IPS DF 6.9 (cell line): ENCODE data around the gene SMIM10L1.
A peak's percentile ranks its signal among the peaks of the same experiment; 100 is the strongest.

Experiments
- DNase-seq: peaks from one replicate; pipeline ENCODE4 v3.0.0-alpha.2; 2013; ENCODE audit warnings: low read depth, low spot score
- H3K27ac ChIP-seq: one replicate; pipeline ENCODE4 v1.5.1; 2013; ENCODE audit warnings: low read length, control low read depth
- H3K27me3 ChIP-seq: 2 replicates; pipeline ENCODE4 v1.6.1; 2013; ENCODE audit warnings: mild to moderate bottlenecking, low read length; ENCODE audit not compliant: control insufficient read depth, insufficient read depth
- H3K36me3 ChIP-seq: 2 replicates; pipeline ENCODE4 v1.6.1; 2013; ENCODE audit warnings: low read length; ENCODE audit not compliant: control insufficient read depth, insufficient read depth
- H3K4me1 ChIP-seq: 2 replicates; pipeline ENCODE4 v1.6.1; 2013; ENCODE audit warnings: low read length; ENCODE audit not compliant: control insufficient read depth, insufficient read depth
- H3K4me3 ChIP-seq: 2 replicates; pipeline ENCODE4 v1.5.1; 2013; ENCODE audit warnings: mild to moderate bottlenecking, low read length
- H3K9me3 ChIP-seq: 2 replicates; pipeline ENCODE4 v1.6.1; 2013; ENCODE audit warnings: low read length, inconsistent platforms; ENCODE audit not compliant: control insufficient read depth, insufficient read depth
- WGBS: extraction: QIAGEN DNeasy Blood & Tissue Kit; methylation state at CpG from one replicate; pipeline ENCODE4 v1.1.7; 2013; ENCODE audit warnings: mixed read lengths, missing lambda C conversion rate; ENCODE audit not compliant: insufficient read length, insufficient coverage; 5-methylcytosine and 5-hydroxymethylcytosine counted together

Gene SMIM10L1

DNA sequence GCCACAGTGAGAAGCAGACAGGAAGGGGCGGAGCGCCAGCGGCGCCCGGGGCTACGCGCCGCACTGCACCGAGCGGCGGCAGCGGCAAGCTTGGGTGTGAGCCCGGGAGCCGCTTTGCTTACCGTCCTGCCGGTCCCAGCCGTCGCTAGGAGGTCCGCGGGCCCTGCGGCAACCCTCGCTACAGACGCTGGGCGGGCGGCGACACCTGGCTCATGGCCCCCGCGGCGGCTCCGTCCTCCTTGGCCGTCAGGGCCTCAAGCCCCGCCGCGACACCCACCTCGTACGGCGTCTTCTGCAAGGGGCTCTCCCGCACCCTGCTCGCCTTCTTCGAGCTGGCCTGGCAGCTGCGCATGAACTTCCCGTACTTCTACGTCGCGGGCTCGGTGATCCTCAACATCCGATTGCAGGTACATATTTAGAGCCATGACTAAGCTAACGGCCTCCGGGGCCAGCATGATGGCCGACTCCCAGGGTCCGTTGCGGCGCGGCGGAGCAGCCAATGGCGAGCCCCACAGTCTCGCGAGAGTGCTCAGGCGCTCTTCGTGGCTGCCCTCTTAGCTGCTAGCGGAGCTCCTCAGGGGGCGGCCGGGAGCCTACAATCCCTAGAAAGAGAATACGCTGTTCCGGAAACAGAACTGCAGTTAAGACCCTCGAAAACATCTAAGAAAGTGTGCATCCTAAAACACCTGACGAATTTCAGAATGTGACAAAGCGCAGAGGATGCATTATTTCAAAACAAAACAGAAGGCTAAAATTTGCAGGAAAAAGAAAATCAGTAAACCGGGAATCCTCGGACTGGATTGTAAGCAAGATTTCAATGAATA, at the start of gene SMIM10L1:
Gene SMIM10L1, plus strand, starts transcription at position 50 of the 824 bp plus-strand sequence. Its CDS starts 163 bp downstream, at position 213.
- no peak within 1 kb of the TSS for H3K27ac ChIP-seq
- 0 out of 2 replicates have a peak, but pooled peaks cover under 1% of the 10 kb centered on the region for H3K36me3 ChIP-seq

GRCh38 chr12:11130382-11130781, 40.6 kb upstream of the SMIM10L1 start:
- no peaks in the 10 kb centered on the region for H3K4me1 ChIP-seq
- H3K4me3 ChIP-seq, result no peak overlapping the region
- H3K27me3 ChIP-seq, result no peaks in the 10 kb centered on the region
- H3K27ac ChIP-seq, result no peak overlapping the region
- H3K36me3 ChIP-seq, result no peaks in the 10 kb centered on the region
- DNase-seq, result no peak
- no peaks in the 10 kb centered on the region for H3K9me3 ChIP-seq
- no CpG with 5 or more reads among the region's 3 CpGs for WGBS

More for the DNA sequence above, at the start of gene SMIM10L1:
- no CpG with 5 or more reads among the region's 70 CpGs for WGBS
- peak within 1 kb of the TSS; percentile 66 for H3K4me3 ChIP-seq
- DNase-seq, result peak; percentile 64
- no peaks in the 10 kb centered on the region for H3K27me3 ChIP-seq
- no peaks in the 10 kb centered on the region for H3K4me1 ChIP-seq
- H3K9me3 ChIP-seq, result no peaks in the 10 kb centered on the region

GRCh38 chr12:11130999-11131398, 40.0 kb upstream of the SMIM10L1 start:
- no peak for DNase-seq
- WGBS, result no CpG with 5 or more reads among the region's 2 CpGs
- no peaks in the 10 kb centered on the region for H3K36me3 ChIP-seq

DNA sequence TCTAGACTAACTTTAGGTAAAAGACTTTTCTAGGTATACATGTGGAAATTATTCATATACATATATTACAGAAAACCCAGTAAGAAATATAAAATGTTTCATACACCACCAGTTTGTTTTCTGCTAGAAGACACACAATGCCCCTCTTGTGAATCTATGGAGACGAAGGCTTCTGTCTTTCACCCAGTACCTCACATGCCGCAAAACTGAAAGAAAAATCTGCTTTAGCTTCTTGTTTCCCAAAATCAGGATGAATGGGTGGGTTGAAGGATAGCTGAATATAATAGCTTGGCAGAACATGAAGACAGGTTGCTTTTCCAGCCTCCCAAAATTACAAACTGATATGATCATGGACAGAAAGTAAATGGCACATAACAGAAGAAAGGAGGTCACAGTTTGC, 37.8 kb upstream of the SMIM10L1 start:
- no peak for DNase-seq
- no peaks in the 10 kb centered on the region for H3K27me3 ChIP-seq
- WGBS, result no CpG with 5 or more reads among the region's 2 CpGs
- no peak overlapping the region for H3K4me3 ChIP-seq
- H3K9me3 ChIP-seq, result no peaks in the 10 kb centered on the region
- no peaks in the 10 kb centered on the region for H3K4me1 ChIP-seq
- H3K36me3 ChIP-seq, result no peaks in the 10 kb centered on the region
- no peak overlapping the region for H3K27ac ChIP-seq

More at GRCh38 chr12:11130999-11131398, 40.0 kb upstream of the SMIM10L1 start:
- no peaks in the 10 kb centered on the region for H3K9me3 ChIP-seq
- no peaks in the 10 kb centered on the region for H3K27me3 ChIP-seq
- H3K4me1 ChIP-seq, result no peaks in the 10 kb centered on the region
- no peak overlapping the region for H3K27ac ChIP-seq
- no peak overlapping the region for H3K4me3 ChIP-seq

GRCh38 chr12:11133816-11134215, 37.2 kb upstream of the SMIM10L1 start:
- H3K27me3 ChIP-seq, result no peaks in the 10 kb centered on the region
- no peak overlapping the region for H3K27ac ChIP-seq
- no CpG with 5 or more reads among the region's 2 CpGs for WGBS
- no peaks in the 10 kb centered on the region for H3K36me3 ChIP-seq
- H3K4me1 ChIP-seq, result no peaks in the 10 kb centered on the region
- H3K9me3 ChIP-seq, result no peaks in the 10 kb centered on the region
- H3K4me3 ChIP-seq, result no peak overlapping the region
- DNase-seq, result no peak

DNA sequence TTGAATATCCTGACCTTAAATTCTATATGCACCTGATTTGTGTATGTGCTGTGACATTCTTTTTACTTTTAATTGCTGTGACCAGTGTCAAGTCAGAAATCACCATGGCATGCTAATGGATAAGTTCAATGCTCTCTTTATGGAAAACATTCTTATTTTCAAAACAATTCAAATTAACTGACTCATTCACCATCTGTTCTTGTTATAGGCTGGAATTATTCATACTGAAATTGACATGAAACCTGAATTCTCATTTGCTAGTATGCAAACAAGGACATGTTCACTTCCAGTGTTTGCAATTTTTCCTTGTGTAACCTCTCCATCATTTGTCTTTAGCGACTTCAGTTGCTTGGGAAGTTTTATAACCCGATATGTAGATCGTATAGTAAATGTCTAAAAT, 36.7 kb upstream of the SMIM10L1 start, which contains the start of gene TAS2R30:
Gene TAS2R30, minus strand, starts transcription at position 340 of the 400 bp plus-strand sequence. CDS start 400 bp downstream, outside the sequence.
- no peaks in the 10 kb centered on the region for H3K36me3 ChIP-seq
- H3K4me3 ChIP-seq, result no peak within 1 kb of the TSS
- no peaks in the 10 kb centered on the region for H3K27me3 ChIP-seq
- H3K27ac ChIP-seq, result no peak within 1 kb of the TSS
- H3K9me3 ChIP-seq, result no peaks in the 10 kb centered on the region
- WGBS, result no CpG with 5 or more reads among the region's 3 CpGs
- DNase-seq, result no peak
- no peaks in the 10 kb centered on the region for H3K4me1 ChIP-seq

- no CpG with 5 or more reads among the region's 2 CpGs for WGBS
- Histone ChIP-seq H3K36me3 (no peaks in the 10 kb centered on the region), H3K4me3 (no peak overlapping the region), H3K27me3 (no peaks in the 10 kb centered on the region), H3K27ac (no peak overlapping the region), H3K4me1 (no peaks in the 10 kb centered on the region), H3K9me3 (no peaks in the 10 kb centered on the region)
- no peak for DNase-seq
Measured at GRCh38 chr12:11136075-11136474, 34.9 kb upstream of the SMIM10L1 start.

GRCh38 chr12:11143352-11143751, 27.6 kb upstream of the SMIM10L1 start:
- Histone ChIP-seq H3K4me1 (no peaks in the 10 kb centered on the region), H3K9me3 (no peaks in the 10 kb centered on the region), H3K27ac (no peak overlapping the region), H3K4me3 (no peak overlapping the region), H3K27me3 (no peaks in the 10 kb centered on the region), H3K36me3 (no peaks in the 10 kb centered on the region)
- no peak for DNase-seq
- WGBS, result no CpG with 5 or more reads among the region's 2 CpGs

GRCh38 chr12:11144297-11144696, 26.7 kb upstream of the SMIM10L1 start:
- no peaks in the 10 kb centered on the region for H3K36me3 ChIP-seq
- WGBS, result no CpG with 5 or more reads among the region's 5 CpGs
- no peaks in the 10 kb centered on the region for H3K9me3 ChIP-seq
- no peak overlapping the region for H3K4me3 ChIP-seq
- no peaks in the 10 kb centered on the region for H3K27me3 ChIP-seq
- H3K27ac ChIP-seq, result no peak overlapping the region
- no peaks in the 10 kb centered on the region for H3K4me1 ChIP-seq
- DNase-seq, result no peak

DNA sequence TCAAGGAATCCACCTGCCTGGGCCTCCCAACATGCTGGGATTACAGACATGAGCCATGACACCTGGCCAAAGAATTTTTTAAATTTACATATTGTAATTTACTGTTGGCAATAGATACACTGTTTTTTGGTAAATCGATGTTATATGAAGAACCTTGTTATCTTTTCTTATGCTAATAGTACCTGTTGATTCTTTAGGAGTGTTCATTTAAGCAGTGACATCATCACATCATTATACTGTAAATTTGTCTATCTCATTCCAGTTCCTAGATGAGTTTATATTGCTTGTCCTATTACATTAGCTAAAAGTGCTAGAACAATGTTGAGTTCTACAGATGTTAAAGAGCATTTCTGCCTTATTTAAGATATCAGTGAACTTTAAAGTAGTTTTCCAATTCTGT, 23.6 kb upstream of the SMIM10L1 start:
- no CpG with 5 or more reads among the region's 1 CpG for WGBS
- Histone ChIP-seq H3K36me3 (no peaks in the 10 kb centered on the region; the same call in 1 of the 2 replicates), H3K27me3 (no peaks in the 10 kb centered on the region), H3K4me3 (no peak overlapping the region), H3K27ac (no peak overlapping the region), H3K9me3 (no peaks in the 10 kb centered on the region), H3K4me1 (no peaks in the 10 kb centered on the region)
- no peak for DNase-seq
